GM19467 (cell line): Measurements from ENCODE around the gene ACE.

Source experiments
- ATAC-seq: cut with Tn5 transposase; IDR thresholded peaks from one replicate; pipeline ENCODE4 v1.9.1; 2021; ENCODE audit warnings: mild to moderate bottlenecking, moderate library complexity; ENCODE audit not compliant: unreplicated experiment

ACE gene

DNA sequence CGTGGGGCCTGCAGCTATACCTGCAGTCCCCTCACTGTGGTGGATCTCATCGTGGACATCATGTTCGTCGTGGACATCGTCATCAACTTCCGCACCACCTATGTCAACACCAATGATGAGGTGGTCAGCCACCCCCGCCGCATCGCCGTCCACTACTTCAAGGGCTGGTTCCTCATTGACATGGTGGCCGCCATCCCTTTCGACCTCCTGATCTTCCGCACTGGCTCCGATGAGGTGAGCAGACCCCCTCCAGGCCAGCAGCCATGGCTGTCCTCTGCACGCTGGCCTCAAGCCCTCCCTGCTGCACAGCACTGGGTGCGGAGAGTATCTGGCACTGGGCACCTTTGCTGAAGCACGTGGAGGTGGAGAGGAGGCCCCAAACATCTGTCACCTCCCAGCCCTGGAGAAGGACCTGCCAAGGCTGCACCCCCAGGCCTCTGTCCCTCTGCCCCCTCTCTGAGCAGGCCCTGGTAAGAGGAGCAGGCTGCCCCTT, 57.3 kb downstream of the ACE start:
- no peak for ATAC-seq

- ATAC-seq, result no peak
Observed at GRCh38 chr17:63534816-63535455, 58.1 kb downstream of the ACE start.

DNA sequence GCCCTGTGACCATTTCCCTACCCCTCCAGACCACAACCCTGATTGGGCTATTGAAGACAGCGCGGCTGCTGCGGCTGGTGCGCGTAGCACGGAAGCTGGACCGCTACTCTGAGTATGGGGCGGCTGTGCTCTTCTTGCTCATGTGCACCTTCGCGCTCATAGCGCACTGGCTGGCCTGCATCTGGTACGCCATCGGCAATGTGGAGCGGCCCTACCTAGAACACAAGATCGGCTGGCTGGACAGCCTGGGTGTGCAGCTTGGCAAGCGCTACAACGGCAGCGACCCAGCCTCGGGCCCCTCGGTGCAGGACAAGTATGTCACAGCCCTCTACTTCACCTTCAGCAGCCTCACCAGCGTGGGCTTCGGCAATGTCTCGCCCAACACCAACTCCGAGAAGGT, 58.8 kb downstream of the ACE start:
- ATAC-seq, result no peak

DNA sequence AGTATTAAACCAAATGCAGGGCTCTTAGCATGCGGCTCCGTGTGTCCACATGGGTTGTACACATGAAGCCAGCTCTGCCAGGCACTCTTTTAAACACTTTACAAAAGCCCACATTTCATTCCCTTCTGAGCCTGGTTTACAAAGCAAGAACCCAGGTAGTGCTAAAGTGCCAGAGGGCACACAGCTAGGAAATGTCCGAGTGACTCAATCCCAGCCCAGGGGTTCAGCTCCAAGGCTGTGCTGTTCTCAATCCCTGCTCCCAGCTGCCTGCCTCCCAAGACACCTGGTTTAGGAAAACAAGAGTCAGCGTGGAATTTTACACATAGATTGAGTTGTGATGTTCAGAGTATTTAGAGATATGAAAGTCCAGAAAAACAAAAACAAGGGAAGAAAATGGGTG, 60.1 kb downstream of the ACE start:
- no peak for ATAC-seq

DNA sequence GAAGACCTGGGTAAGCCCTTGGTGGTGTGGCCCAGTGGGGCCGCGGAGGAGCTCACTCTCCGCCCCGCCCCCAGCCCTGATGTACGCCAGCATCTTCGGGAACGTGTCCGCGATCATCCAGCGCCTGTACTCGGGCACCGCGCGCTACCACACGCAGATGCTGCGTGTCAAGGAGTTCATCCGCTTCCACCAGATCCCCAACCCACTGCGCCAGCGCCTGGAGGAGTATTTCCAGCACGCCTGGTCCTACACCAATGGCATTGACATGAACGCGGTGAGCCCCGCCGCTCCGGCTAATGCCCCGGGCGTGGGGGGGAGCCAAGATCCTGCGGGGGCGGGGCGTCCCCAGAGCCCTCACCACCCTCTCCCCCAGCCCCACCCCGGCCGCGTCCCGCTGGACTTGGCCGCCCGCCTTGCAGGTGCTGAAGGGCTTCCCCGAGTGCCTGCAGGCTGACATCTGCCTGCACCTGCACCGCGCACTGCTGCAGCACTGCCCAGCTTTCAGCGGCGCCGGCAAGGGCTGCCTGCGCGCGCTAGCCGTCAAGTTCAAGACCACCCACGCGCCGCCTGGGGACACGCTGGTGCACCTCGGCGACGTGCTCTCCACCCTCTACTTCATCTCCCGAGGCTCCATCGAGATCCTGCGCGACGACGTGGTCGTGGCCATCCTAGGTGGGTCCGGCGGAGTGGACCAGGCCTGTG, 61.3 kb downstream of the ACE start:
- no peak for ATAC-seq

DNA sequence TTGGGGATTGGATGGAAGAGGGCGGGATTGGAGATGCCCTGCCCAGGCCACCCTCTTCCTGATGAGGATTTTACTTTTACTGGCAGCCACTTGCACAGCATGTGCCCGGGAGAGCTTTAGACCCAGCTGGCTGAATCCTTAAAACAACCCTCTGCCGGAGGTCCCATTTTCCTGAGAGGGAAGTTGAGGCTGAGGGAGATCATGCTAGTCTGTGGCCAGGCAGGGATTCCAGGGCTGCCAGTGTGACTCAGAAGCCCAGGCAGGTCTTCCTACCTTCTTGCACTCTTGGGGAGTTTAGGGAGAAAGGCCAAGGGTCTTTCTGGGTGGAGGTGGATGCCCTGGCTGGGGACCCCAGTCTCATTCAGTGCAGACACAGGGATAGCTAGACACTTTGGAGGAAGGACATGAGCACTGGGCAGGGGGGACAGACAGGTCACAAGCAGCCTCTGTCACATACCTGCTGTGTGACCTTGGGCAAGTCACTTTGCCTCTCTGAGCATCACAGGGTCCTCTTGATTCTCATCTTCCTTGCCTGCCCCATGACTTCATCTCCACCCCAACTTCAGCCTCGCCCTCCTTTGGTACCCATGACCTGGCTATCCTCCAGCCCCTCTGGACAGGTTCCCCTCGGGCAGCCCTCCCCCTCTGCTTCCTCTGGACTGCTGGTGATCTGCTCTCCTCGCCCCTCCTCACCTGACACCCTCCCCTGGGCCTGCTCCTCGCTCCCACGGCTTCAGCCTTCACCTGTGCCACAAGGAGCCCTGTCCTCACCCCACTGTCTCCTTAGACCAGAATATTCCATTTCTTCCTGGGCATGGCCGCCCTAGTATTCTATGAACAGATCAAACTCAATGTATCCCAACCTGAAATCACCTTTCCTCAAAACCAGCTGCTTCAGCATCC, 62.1 kb downstream of the ACE start:
- ATAC-seq, result no peak

- no peak for ATAC-seq
Observed at GRCh38 chr17:63540590-63540989, 63.7 kb downstream of the ACE start.

- no peak for ATAC-seq
Observed at GRCh38 chr17:63542218-63542545, 65.3 kb downstream of the ACE start.

- ATAC-seq, result no peak
Observed at GRCh38 chr17:63542942-63543821, 66.3 kb downstream of the ACE start.

- no peak for ATAC-seq
Observed at GRCh38 chr17:63543822-63544420, 67.1 kb downstream of the ACE start.

DNA sequence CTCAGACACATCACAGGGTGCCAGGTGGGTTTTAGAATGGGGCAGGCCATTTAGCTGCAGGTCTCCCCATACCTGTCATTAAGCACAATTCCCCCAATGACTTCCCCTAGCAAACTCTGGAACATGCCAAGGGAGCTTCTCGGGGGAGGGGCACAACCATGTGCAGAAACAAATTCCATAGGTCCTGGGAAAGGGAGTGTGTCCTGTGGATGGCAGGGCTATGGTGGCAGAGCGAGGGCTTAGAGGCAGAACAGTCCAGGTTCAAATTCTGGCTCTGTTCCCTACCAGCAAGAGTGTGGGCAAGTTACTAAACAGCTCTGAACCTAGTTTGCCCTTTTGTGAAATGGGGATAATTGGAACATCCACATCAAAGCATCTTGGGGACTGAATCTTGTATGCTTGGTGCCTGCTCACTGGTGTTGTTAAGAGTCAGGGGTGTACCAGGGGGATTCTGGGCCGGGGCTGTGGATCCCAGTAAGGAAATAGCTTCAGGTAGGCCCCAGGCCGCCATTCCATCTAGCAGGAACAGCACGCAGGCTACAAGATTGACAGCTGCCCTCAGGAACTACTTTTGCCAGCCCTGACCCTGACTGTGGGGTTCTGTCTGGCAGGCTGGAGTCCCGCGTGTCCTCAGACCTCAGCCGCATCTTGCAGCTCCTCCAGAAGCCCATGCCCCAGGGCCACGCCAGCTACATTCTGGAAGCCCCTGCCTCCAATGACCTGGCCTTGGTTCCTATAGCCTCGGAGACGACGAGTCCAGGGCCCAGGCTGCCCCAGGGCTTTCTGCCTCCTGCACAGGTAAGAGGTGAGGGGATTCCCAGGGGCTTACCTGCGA, 67.8 kb downstream of the ACE start:
- no peak for ATAC-seq

DNA sequence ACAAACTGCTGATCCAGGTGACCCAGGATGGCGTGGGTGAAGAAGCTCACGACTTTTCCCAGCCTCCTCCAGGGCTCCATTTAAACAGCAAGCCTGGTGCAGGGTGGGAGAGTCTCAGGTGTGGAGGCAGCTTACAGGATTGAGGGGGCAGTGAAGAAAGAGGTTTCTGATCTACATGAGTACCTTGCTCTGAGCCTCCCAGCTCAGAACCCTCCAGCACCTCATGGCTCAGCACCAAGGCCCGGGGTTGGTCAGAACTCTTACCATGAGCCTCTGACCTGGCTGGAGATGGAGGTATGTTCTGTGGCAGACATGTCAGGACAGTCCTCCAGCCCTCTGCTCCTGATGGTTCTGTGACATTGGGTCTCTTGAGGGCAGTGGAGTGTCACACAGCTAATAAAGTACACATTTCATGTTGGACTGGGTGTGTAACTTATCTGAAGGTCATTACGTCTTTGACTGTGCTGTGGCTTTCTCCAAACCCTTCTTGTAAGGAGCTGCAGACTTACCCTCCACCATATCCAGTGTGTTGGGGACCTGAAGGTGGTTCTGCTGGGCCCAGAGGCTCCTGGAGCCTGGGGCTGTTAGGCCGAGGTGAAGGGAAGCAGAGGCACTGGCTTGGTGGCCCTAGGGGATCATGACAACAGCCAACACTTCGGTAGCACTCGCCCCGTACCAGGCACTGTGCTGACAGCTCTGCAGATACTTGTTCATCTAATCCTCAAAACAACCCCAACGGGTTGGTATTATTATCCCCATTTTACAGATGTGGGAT, 69.6 kb downstream of the ACE start:
- ATAC-seq, result no peak

GRCh38 chr17:63547083-63547523, 70.2 kb downstream of the ACE start:
- no peak for ATAC-seq
